SH-SY5Y (cell line): ENCODE measurements around the gene GPR161.

Experiments
- GATA2 ChIP-seq: IDR thresholded peaks from 2 replicates; pipeline ENCODE4 v1.6.1; 2011; ENCODE audit warnings: mild to moderate bottlenecking, low read depth, low read length
- GATA3 ChIP-seq: IDR thresholded peaks from 2 replicates; pipeline ENCODE4 v1.6.1; 2011; ENCODE audit warnings: low read depth, mild to moderate bottlenecking, low read length, moderate library complexity

GRCh38 chr1:168138134-168138533 is 1.4 kb upstream of the GPR161 start:
- no peak for TF ChIP-seq GATA2
- no peak for TF ChIP-seq GATA3
